Neural cell (in vitro differentiated cells): ENCODE measurements around the gene HLA-F.

Source experiments
- EZH2 ChIP-seq: fragments of 200-600, 300-800 bp; shearing (Covaris generic), sonication (generic); IDR thresholded peaks from 2 replicates; pipeline ENCODE4 v1.6.1; 2014; ENCODE audit warnings: antibody characterized with exemption, low read length, borderline replicate concordance, mild to moderate bottlenecking; ENCODE audit not compliant: insufficient read depth, poor library complexity, severe bottlenecking
- POLR2AphosphoS5 ChIP-seq: IDR thresholded peaks from 2 replicates; pipeline ENCODE4 v1.6.1; 2012
- TF ChIP-seq, protein P1 (sequence below): fragments of 450-650 bp; IDR thresholded peaks from 2 replicates; pipeline ENCODE4 v1.5.1; 2014; ENCODE audit warnings: antibody characterized with exemption, mild to moderate bottlenecking, moderate library complexity; ENCODE audit not compliant: poor library complexity, severe bottlenecking

DNA sequence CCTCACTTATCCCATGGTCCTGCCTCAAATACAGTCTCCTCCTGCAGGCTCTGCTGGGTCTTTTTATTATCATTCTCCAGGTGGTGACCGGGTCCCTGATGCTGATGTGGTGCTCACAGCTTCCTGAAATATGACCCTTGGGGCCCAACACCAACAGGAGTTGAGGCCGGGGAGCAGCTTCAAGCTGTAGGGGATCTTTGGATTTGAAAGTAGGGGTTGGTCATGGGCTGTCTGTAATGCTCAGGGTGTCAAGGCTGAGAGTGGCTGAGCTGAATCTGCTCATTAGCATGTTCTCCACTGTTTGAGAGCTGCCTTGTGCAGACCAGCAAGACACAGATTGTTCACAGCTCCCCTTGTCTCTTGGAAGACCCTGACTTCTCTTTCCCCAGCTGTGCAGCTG lies 35.5 kb downstream of the HLA-F start:
- TF ChIP-seq POLR2AphosphoS5 (no peak), EZH2 (no peak)
- TF ChIP-seq, protein P1, sequence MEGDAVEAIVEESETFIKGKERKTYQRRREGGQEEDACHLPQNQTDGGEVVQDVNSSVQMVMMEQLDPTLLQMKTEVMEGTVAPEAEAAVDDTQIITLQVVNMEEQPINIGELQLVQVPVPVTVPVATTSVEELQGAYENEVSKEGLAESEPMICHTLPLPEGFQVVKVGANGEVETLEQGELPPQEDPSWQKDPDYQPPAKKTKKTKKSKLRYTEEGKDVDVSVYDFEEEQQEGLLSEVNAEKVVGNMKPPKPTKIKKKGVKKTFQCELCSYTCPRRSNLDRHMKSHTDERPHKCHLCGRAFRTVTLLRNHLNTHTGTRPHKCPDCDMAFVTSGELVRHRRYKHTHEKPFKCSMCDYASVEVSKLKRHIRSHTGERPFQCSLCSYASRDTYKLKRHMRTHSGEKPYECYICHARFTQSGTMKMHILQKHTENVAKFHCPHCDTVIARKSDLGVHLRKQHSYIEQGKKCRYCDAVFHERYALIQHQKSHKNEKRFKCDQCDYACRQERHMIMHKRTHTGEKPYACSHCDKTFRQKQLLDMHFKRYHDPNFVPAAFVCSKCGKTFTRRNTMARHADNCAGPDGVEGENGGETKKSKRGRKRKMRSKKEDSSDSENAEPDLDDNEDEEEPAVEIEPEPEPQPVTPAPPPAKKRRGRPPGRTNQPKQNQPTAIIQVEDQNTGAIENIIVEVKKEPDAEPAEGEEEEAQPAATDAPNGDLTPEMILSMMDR = no peak
